ENCODE data around the gene VHLL. TPM values are rescaled to one million over a fixed set of nuclear protein-coding genes. Genes with fewer than 3 reads are reported as not detected.

The VHLL gene
- total and polyA plus RNA-seq, 2 experiments from 2014 or later = not detected

DNA sequence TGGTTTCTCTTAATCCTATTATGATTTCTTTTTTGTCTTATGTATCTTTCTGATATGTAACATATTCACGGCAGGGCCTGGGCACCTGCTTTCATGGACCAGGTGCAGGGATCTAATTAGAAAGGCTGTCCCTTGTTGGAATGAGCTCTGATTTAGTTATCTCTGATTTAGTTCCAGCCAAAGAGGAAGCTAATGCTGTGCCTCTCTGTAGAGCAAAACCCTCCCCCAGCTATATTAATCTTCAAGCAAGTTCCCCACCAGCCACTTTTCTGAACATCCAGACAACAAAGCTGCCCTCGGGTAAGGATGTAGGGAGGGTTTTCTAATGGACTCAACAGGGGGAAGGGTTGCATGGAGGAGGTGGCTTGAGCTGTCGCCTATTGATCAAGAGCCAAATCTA, 45.3 kb upstream of the VHLL start:
- TF ChIP-seq EZH2phosphoT487 (IDR thresholded peaks at IDR 0.05; ENCODE audit: low read depth, severe bottlenecking, unreplicated experiment) = no peak
- no peak for TF ChIP-seq CTCF (IDR thresholded peaks at IDR 0.05; ENCODE audit: poor library complexity)
- TF ChIP-seq EZH2 (IDR thresholded peaks at IDR 0.05; ENCODE audit: borderline replicate concordance) = no peak
- Histone ChIP-seq H3K9me3 (ENCODE audit: low read depth) (no peaks in the 10 kb centered on the region), H4K20me1 (ENCODE audit: insufficient read depth, poor library complexity, severe bottlenecking) (no peaks in the 10 kb centered on the region), H3K4me1 (ENCODE audit: insufficient read depth) (no peaks in the 10 kb centered on the region), H3K27me3 (no peaks in the 10 kb centered on the region), H3K79me2 (no peaks in the 10 kb centered on the region), H3K9me2 (replicated peaks; ENCODE audit: insufficient read depth) (no peaks in the 10 kb centered on the region), H3K36me3 (replicated peaks; ENCODE audit: insufficient read depth, low read depth) (no peaks in the 10 kb centered on the region), H3K4me2 (no peak overlapping the region), H3K4me3 (no peak overlapping the region), H2AFZ (no peak overlapping the region), H3K27ac (no peak overlapping the region)
- DNase-seq (ENCODE audit: low spot score) = no peak
- 79% methylated on average over 3 of the region's 3 CpGs for WGBS (ENCODE audit: low lambda C conversion rate, missing lambda C conversion rate)

- H3K4me1 ChIP-seq (ENCODE audit: insufficient read depth) = no peaks in the 10 kb centered on the region
- no peak overlapping the region for H3K27ac ChIP-seq
- no peak overlapping the region for H3K4me3 ChIP-seq
- no peaks in the 10 kb centered on the region for H4K20me1 ChIP-seq (ENCODE audit: insufficient read depth, poor library complexity, severe bottlenecking)
- peaks cover 4% of the 10 kb centered on the region for H3K79me2 ChIP-seq
- no peaks in the 10 kb centered on the region for H3K9me3 ChIP-seq (ENCODE audit: low read depth)
- TF ChIP-seq CTCF (IDR thresholded peaks at IDR 0.05; ENCODE audit: poor library complexity) = no peak
- TF ChIP-seq EZH2phosphoT487 (IDR thresholded peaks at IDR 0.05; ENCODE audit: low read depth, severe bottlenecking, unreplicated experiment) = no peak
- TF ChIP-seq EZH2 (IDR thresholded peaks at IDR 0.05; ENCODE audit: borderline replicate concordance) = no peak
- no peaks in the 10 kb centered on the region for H3K36me3 ChIP-seq (replicated peaks; ENCODE audit: insufficient read depth, low read depth)
- 82% methylated on average over 1 of the region's 1 CpG for WGBS (ENCODE audit: low lambda C conversion rate, missing lambda C conversion rate)
- no peak overlapping the region for H3K4me2 ChIP-seq
- H3K27me3 ChIP-seq = no peaks in the 10 kb centered on the region
- DNase-seq (ENCODE audit: low spot score) = no peak
- H2AFZ ChIP-seq = no peak overlapping the region
- no peaks in the 10 kb centered on the region for H3K9me2 ChIP-seq (replicated peaks; ENCODE audit: insufficient read depth)
These were observed 43.3 kb upstream of the VHLL start for GRCh38 chr1:156342166-156342955.

GRCh38 chr1:156338180-156338976, 39.3 kb upstream of the VHLL start, which contains the start of the genes CCT3 and TSACC:
Gene CCT3 (minus strand): TSS chr1:156338292. CDS start chr1:156338184, 108 bp downstream.
Gene TSACC (plus strand): TSS chr1:156338526. CDS start chr1:156339758, 1,232 bp downstream.
- no peaks in the 10 kb centered on the region for H3K9me2 ChIP-seq (replicated peaks; ENCODE audit: insufficient read depth)
- H2AFZ ChIP-seq = peak within 1 kb of the TSS; percentile 56
- peak within 1 kb of the TSS; percentile 49 for H3K27ac ChIP-seq
- TF ChIP-seq CTCF (IDR thresholded peaks at IDR 0.05; ENCODE audit: poor library complexity) = no peak
- no peak for TF ChIP-seq EZH2 (IDR thresholded peaks at IDR 0.05; ENCODE audit: borderline replicate concordance)
- TF ChIP-seq EZH2phosphoT487 (IDR thresholded peaks at IDR 0.05; ENCODE audit: low read depth, severe bottlenecking, unreplicated experiment) = no peak
- 1% methylated on average over 47 of the region's 47 CpGs for WGBS (ENCODE audit: low lambda C conversion rate, missing lambda C conversion rate)
- H3K36me3 ChIP-seq (replicated peaks; ENCODE audit: insufficient read depth, low read depth) = no peaks in the 10 kb centered on the region
- H3K27me3 ChIP-seq = no peaks in the 10 kb centered on the region
- H3K4me1 ChIP-seq (ENCODE audit: insufficient read depth) = peaks cover 7% of the 10 kb centered on the region
- DNase-seq (ENCODE audit: low spot score) = peak; percentile 99
- peaks cover 36% of the 10 kb centered on the region for H3K79me2 ChIP-seq
- peak within 1 kb of the TSS; percentile 52 for H3K4me3 ChIP-seq
- no peaks in the 10 kb centered on the region for H3K9me3 ChIP-seq (ENCODE audit: low read depth)
- peaks cover 9% of the 10 kb centered on the region for H4K20me1 ChIP-seq (ENCODE audit: insufficient read depth, poor library complexity, severe bottlenecking)
- peak within 1 kb of the TSS; percentile 79 for H3K4me2 ChIP-seq
